SHP77 (cell line): Measurements from ENCODE around the gene ADCY1.

ENCODE experiments used
- DNase-seq, 2 experiments: peaks; one replicate each; lab custom pipeline; 2025; lab: John Stamatoyannopoulos, UW

Gene ADCY1

DNA sequence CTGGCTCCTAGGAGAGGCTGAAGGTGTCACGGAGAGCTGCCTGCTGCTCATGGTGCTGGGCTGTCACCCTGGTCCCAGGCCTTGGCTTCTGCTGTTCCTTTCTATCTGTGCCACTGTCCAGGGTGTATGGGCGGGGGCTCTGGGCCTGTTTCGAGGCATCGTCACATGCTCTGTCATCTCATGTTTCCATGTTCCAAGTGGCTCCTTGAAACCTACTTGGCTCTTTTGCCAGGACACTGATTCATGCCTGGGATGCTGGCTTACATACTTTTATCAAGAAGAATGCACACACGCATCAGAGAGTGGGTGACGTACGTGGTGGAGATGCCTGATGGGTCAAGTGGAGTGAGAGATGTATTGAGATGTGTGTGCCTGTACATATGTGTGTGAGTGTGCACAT, 50.9 kb downstream of the ADCY1 start:
- no peak for DNase-seq

DNA sequence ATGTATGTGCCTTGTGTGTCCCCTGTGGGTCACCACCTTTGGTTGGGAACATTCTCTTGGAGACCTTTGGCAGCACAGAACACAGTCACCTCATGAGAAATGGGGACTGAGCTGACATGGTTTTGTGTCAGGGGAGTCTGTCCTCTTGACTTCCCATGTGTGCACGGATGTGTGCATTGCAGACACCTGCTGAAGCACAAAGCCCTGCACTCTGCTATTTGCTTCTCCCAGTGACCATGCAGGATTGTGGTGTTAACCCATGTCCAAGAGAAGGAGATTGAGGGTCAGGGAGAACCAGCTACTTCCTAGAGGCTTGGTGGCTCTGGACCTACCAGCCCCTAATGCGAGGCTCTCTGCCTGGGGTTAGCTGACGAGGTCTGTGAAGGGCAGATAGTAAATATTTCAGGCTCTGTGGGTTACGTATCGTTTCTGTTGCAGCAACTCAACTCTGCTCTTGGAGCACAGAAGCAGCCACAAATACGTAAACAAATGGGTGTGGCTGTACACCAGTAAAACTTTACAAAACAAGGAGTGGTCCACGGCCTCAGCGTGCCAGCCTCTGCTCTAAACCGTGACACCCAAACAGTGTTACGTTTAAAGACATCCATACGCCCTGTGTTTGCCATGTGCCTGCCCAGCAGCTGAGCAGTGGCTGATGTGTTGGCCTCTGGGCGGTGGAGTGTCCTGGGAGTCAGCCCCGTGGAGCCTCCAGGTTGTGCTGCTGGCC, 51.7 kb downstream of the ADCY1 start:
- DNase-seq: no peak

DNA sequence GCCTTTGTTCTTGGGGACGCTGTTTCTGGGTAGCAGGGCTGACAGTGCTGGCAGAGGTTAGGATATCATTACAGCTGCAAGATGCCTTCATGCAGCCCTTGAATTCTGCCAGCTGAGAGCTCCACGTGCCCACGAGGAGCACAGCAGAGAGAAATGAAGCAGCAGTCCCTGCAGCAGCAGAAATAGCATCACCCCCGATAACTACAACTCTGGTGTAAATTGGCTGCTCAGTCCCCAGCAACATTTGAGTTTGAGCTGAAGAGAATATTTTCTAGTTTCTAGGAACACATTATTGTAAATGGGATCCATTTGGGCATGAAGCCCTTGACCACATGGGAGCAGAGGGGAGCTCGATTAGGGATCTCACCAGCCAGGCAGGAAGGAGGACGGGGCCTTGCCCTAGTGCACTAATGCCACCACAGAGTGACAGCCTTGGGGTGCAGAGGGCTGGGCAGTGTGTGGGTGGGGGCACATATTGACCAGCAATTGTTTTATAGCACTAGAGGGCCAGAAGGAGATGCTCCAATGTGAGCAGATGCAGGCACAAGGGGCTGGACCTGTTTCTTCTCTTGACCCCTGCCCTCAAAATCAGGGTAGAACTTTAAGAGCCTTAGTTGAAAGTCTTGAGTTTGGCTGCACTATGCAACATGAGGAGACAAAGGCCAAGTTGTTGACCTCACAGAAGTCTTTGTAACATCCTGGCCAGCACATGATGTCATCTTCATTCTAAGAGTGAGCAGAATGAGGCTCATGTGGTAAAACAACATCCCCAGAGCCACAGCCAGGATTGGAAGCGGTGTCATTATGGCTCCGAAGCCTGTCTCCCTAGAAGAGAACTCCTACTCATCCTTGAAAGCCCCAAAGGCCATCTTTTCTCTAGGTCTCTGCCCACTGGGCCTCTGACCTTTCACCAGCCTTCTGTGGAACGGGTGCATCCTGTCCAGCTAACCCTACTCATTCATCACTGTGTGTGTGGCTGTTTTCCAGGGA, 52.6 kb downstream of the ADCY1 start:
- DNase-seq: no peak

DNA sequence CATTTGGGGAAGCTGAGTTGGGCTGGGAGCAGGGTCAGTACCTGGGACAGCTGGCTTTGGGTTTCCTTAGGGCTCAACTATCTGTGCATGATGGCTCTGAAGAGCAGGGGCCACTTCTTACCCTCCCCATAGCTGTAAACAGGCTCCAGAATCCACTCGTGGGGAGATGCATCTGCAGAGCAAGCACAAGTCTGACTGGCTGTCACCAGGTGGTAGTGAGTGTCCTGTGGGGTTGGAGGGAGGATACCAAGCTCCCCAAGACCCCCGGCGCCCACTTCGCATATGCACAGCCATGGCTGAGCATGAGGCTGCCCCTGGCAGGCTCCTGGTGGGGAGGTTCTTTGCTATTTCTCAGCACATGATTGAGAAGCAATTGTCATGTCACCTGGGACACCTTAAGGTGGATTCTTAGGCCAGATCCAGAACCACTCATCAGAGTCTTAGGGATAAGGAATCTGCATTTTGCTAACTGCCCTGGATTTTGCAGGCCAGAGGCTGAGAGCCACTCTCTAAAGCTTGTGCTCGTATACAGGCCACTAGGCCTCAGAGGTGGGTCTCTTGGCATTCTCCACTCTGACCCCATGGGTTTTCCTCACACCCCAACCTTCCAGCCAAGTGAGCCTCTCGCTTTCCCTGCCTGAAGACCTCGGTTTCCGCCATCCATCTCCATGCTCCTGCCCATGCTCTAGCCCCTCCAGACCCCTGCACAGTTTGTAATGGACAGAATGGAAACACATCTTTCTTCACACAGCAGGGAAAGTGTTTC, 53.7 kb downstream of the ADCY1 start:
- no peak for DNase-seq

GRCh38 chr7:45631569-45631968, 57.4 kb downstream of the ADCY1 start:
- no peak for DNase-seq

DNA sequence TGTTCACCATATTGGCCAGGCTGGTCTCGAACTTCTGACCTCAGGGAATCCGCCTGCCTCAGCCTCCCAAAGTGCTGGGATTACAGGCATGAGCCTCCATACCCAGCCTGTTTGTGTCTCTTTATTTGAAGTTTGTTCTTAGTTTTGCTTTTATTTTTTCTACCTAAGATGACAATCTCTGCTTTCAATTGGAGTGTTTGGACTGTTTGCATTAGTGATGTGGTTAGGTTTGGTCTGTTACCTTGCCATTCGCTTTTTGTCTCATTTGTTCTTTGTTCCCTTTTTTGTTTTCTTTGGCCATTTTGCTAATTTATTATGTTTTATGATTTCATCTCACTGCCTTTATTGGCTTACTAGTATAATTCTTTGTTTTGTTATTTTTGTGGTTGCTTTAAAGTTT, 62.6 kb downstream of the ADCY1 start:
- no peak for DNase-seq

DNA sequence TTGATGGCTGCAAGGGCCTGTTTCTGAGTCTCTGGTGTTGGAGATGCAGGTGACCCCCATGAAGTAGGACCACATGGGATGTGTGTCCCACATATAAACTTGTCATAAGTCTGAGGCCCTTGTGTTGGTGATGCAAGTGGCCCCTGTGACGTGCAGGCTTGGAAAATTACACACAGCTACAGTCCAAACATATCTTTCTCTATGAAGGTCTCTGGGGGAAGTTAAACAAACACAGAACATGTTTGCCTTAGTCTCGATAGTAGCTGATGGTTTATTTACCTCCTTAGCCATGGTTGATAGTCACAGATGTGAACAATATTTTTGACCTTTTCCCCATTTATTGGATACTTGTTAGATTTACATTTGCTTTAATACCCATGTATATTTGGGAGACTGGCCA, 64.7 kb downstream of the ADCY1 start:
- peak; percentile 45 to 65 for DNase-seq

DNA sequence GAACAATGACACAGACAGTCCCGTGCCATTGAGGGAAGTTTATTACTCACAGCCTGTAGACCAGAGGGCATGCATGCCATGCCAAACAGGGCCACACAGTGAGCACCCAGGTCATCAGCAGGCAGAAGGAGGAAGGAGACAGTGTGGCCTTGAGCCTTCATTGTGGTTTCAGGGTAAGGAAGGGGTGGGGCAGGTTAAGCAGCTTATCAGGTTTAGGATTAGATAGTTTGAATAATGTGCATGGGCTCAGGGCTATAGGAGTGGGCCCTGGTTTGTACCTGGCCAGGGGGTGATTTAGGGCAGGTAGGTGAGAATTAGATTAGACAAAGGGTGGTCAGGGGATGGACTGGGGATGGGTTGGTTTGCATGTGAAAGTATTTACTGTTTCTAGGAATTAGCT, 67.9 kb downstream of the ADCY1 start:
- no peak for DNase-seq

- no peak for DNase-seq
Observed at GRCh38 chr7:45643630-45644029, 69.5 kb downstream of the ADCY1 start.

- no peak for DNase-seq
Observed at GRCh38 chr7:45644237-45644636, 70.1 kb downstream of the ADCY1 start.

GRCh38 chr7:45645141-45645969, 71.2 kb downstream of the ADCY1 start:
- no peak for DNase-seq

DNA sequence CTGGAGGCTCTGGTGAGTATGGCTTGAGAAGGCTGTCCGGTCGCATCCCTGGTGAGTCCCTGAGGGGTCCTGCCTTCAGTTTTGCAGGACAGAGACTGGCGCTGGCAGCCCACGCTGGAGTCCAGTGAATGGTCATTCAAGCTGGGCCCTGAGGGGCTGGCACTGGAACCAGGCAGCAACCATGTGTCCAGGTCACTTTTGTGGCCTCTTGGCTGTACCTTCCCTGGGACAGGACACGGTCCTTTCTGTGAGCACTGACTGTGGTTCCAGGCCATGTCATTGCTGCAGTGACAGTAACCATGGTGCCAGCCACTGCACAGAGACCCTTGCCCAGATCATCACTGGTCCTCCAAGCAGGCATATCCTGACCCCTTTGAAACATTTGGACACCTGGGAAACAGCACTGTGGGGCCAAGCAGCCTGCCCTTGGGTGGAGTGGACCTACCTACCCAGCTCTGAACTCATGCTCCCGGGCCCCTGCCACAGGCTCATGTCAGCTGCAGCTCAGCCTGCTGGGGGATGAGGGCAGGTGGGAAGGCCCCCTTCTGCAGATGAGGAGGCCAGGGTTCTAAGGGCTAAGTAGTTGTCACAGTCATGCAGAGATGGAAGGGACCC, 72.1 kb downstream of the ADCY1 start:
- DNase-seq: no peak

DNA sequence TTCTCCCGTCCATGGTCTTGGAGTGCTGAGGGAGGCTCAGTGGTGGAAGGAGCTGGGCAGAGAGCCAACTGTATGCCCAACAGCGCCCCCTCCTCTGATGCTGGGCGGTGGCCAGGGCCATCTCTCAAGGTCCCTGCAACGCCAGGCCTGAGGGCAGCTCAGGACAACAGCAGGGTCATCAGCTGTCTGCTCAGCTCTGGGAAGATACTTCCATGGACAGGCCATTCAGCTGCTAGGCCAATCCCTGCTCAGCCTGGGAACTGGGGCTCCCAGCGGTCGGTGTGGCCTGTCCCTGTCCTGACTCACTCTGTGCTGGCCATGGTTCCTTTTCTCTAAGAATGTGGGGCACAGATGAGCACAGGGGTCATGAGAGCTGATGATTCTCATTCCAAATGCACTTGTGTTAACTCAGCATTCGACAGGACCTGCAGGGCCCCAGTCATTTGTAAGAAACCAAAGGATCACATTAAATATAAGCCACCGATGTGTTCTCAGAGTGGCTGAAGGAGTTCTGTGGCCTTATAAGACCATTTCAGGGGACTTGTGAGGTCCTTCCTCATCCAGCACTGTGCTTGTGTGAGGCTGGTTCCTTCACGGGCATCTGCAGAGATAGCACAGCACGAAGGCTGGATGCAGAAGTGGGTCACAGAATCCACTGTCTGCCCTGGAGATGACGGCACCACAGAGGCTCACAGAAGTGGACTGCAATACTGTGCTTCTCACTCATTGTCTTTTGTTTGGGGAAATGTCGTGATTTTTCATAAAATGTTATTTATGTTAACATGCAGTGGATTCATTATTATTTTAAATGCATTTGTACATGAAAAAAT, 73.0 kb downstream of the ADCY1 start:
- peak in 1 of 2 experiments; percentile 46 for DNase-seq

GRCh38 chr7:45647967-45648670, 74.0 kb downstream of the ADCY1 start:
- DNase-seq: no peak

DNA sequence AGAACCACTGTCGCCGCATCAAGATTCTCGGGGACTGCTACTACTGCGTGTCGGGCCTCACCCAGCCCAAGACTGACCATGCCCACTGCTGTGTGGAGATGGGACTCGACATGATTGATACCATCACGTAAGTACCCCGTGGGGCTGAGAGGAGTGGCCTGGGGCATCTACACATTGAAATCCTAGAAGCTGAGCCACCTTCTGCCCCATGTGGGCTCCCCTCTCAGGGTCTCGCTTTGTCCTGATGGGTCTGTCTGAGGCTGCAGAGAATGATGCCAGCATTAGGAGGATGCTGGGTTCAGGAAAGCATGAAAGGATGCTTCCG, 74.5 kb downstream of the ADCY1 start:
- DNase-seq: no peak

- no peak for DNase-seq
Observed at GRCh38 chr7:45649560-45650346, 75.6 kb downstream of the ADCY1 start.

- DNase-seq: no peak
Observed at GRCh38 chr7:45650404-45651394, 76.5 kb downstream of the ADCY1 start.

- DNase-seq: no peak
Observed at GRCh38 chr7:45651540-45651939, 77.4 kb downstream of the ADCY1 start.
